Stimulated activated CD4-positive, alpha-beta T cell treated with anti-CD3 and anti-CD28 coated beads, Interleukin-15, amount 100 ng/mL, for 1 hour (primary cell): ENCODE results near the gene ELP4.
"Not testable (repeated sequence)": the region's sequence is repeated elsewhere in the genome, so short reads cannot be mapped to it uniquely, and the experiment has no call there.

Source experiments
- DNase-seq, 2 donors: peaks; one replicate each; pipeline ENCODE4 v3.0.0-alpha.2; 2020; ENCODE audit warnings: low read depth in 1 of 2, low spot score in 1 of 2

ELP4 gene

GRCh38 chr11:31641477-31642062 is 132.0 kb downstream of the ELP4 start:
- no peak for DNase-seq

GRCh38 chr11:31643857-31644256 is 134.3 kb downstream of the ELP4 start:
- DNase-seq: no peak

GRCh38 chr11:31645747-31646146 is 136.2 kb downstream of the ELP4 start:
- no peak for DNase-seq

- no peak for DNase-seq
These were observed 136.6 kb downstream of the ELP4 start for GRCh38 chr11:31646216-31646615.

- DNase-seq: no peak
These were observed 139.8 kb downstream of the ELP4 start for GRCh38 chr11:31649129-31649966.

- DNase-seq: no peak
These were observed 141.6 kb downstream of the ELP4 start for GRCh38 chr11:31651208-31651607.

GRCh38 chr11:31651822-31652221 is 142.3 kb downstream of the ELP4 start:
- no peak for DNase-seq

GRCh38 chr11:31652528-31652927 is 143.0 kb downstream of the ELP4 start:
- DNase-seq: no peak

GRCh38 chr11:31655483-31655882 is 145.9 kb downstream of the ELP4 start:
- no peak for DNase-seq

GRCh38 chr11:31656051-31656450 is 146.5 kb downstream of the ELP4 start:
- no peak for DNase-seq

GRCh38 chr11:31657091-31657490 is 147.5 kb downstream of the ELP4 start:
- no peak for DNase-seq

- DNase-seq: no peak
These were observed 154.6 kb downstream of the ELP4 start for GRCh38 chr11:31664129-31664528.

- DNase-seq: no peak
These were observed 155.4 kb downstream of the ELP4 start for GRCh38 chr11:31664954-31665353.

- no peak for DNase-seq
These were observed 162.1 kb downstream of the ELP4 start for GRCh38 chr11:31671681-31672080.

GRCh38 chr11:31673108-31673507 is 163.5 kb downstream of the ELP4 start:
- not testable (repeated sequence) for DNase-seq

GRCh38 chr11:31676280-31676982 is 166.9 kb downstream of the ELP4 start:
- DNase-seq: no peak

- no peak for DNase-seq
These were observed 171.2 kb downstream of the ELP4 start for GRCh38 chr11:31680770-31681169.

- no peak for DNase-seq
These were observed 177.7 kb downstream of the ELP4 start for GRCh38 chr11:31687256-31687655.

GRCh38 chr11:31687861-31688260 is 178.3 kb downstream of the ELP4 start:
- no peak for DNase-seq

- no peak for DNase-seq
These were observed 180.0 kb downstream of the ELP4 start for GRCh38 chr11:31689559-31689958.

- no peak for DNase-seq
These were observed 180.5 kb downstream of the ELP4 start for GRCh38 chr11:31690041-31690440.

- DNase-seq: no peak
These were observed 180.9 kb downstream of the ELP4 start for GRCh38 chr11:31690516-31690915.
